ENCODE data around the gene CLASP1. TPM values are rescaled to one million over a fixed set of nuclear protein-coding genes. Genes with fewer than 3 reads are reported as not detected.

The CLASP1 gene
- total RNA-seq, 2 donors from 2014 or later: 87.0 to 88.3 TPM

DNA sequence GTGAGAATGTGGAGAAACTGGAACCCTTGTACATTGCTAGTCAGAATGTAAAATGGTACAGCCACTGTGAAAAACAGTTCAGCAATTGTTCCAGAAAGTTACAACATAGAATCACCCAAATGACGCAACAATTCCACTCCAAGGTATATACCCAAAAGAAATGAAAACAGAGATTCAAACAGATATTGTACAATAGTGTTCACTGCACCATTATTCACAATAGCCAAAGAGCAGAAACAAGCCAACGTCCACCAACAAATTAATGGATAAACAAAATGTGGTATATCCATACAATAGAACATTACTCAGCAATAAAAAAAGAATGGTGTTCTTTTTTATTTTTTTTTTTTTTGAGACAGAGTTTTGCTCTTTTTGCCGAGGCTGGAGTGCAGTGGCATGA lies 10.9 kb downstream of the CLASP1 start:
- DNase-seq: no peak
- peaks cover 42% of the 10 kb centered on the region for H3K36me3 Mint-ChIP-seq (ENCODE audit: low read depth)
- peaks cover 25% of the 10 kb centered on the region for H3K9me3 ChIP-seq (ENCODE audit: control insufficient read depth, low read length)
- H3K4me3 ChIP-seq (ENCODE audit: low read length): no peak overlapping the region
- no peak overlapping the region for H3K4me3 Mint-ChIP-seq
- WGBS, 2 experiments (ENCODE audit: insufficient coverage in 1 of 2, insufficient read length in 1 of 2): 97% methylated on average over 3 of the region's 3 CpGs; no CpG with 5 or more reads in 1 of the 2 experiments
- H3K36me3 ChIP-seq (ENCODE audit: control insufficient read depth, insufficient read depth, low read length): peaks cover 15% of the 10 kb centered on the region
- H3K9me3 Mint-ChIP-seq: peaks cover 33% of the 10 kb centered on the region
- no peaks in the 10 kb centered on the region for H3K4me1 Mint-ChIP-seq
- no peak overlapping the region for H3K27ac Mint-ChIP-seq
- H3K9ac ChIP-seq (ENCODE audit: extremely low read depth, low read length, poor library complexity, severe bottlenecking): no peak overlapping the region
- H3K27me3 Mint-ChIP-seq (ENCODE audit: insufficient read depth): no peaks in the 10 kb centered on the region
- H3K27me3 ChIP-seq (ENCODE audit: control insufficient read depth, insufficient read depth, low read length, poor library complexity, severe bottlenecking): no peaks in the 10 kb centered on the region
- H3K27ac ChIP-seq (ENCODE audit: low read depth, low read length): no peak overlapping the region
- H3K4me1 ChIP-seq (ENCODE audit: control insufficient read depth, insufficient read depth, low read length): no peaks in the 10 kb centered on the region
- TF ChIP-seq, protein P1, sequence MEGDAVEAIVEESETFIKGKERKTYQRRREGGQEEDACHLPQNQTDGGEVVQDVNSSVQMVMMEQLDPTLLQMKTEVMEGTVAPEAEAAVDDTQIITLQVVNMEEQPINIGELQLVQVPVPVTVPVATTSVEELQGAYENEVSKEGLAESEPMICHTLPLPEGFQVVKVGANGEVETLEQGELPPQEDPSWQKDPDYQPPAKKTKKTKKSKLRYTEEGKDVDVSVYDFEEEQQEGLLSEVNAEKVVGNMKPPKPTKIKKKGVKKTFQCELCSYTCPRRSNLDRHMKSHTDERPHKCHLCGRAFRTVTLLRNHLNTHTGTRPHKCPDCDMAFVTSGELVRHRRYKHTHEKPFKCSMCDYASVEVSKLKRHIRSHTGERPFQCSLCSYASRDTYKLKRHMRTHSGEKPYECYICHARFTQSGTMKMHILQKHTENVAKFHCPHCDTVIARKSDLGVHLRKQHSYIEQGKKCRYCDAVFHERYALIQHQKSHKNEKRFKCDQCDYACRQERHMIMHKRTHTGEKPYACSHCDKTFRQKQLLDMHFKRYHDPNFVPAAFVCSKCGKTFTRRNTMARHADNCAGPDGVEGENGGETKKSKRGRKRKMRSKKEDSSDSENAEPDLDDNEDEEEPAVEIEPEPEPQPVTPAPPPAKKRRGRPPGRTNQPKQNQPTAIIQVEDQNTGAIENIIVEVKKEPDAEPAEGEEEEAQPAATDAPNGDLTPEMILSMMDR (conservative IDR thresholded peaks at IDR 0.05): no peak

DNA sequence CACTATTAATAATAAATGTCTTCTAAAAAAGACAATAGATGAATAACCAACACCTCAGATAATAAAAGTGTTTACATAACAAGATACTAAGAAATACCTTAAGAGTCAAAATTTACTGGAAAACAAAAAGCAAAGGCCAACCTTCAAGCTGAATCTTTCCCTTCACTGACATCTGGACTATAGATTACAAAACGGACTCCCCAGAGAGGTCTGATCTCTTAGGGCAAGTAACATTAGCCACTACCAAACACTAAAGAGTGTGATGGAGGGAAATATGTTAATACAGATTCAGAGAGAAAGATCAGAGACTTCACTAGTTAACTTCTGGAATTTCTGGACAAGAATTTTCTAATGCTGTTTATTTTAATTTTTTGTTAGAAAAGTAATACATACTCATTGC lies 13.9 kb downstream of the CLASP1 start:
- 83% methylated on average over 1 of the region's 1 CpG; no CpG with 5 or more reads in 1 of the 2 experiments for WGBS, 2 experiments (ENCODE audit: insufficient coverage in 1 of 2, insufficient read length in 1 of 2)
- H3K36me3 ChIP-seq (ENCODE audit: control insufficient read depth, insufficient read depth, low read length): peaks cover 15% of the 10 kb centered on the region
- H3K9me3 ChIP-seq (ENCODE audit: control insufficient read depth, low read length): peaks cover 25% of the 10 kb centered on the region
- DNase-seq: no peak
- TF ChIP-seq, protein P1 (conservative IDR thresholded peaks at IDR 0.05): no peak
- H3K4me1 ChIP-seq (ENCODE audit: control insufficient read depth, insufficient read depth, low read length): no peaks in the 10 kb centered on the region
- no peaks in the 10 kb centered on the region for H3K4me1 Mint-ChIP-seq
- H3K4me3 ChIP-seq (ENCODE audit: low read length): no peak overlapping the region
- no peak overlapping the region for H3K9ac ChIP-seq (ENCODE audit: extremely low read depth, low read length, poor library complexity, severe bottlenecking)
- H3K27me3 Mint-ChIP-seq (ENCODE audit: insufficient read depth): no peaks in the 10 kb centered on the region
- H3K27ac ChIP-seq (ENCODE audit: low read depth, low read length): no peak overlapping the region
- H3K4me3 Mint-ChIP-seq: no peak overlapping the region
- H3K27me3 ChIP-seq (ENCODE audit: control insufficient read depth, insufficient read depth, low read length, poor library complexity, severe bottlenecking): no peaks in the 10 kb centered on the region
- peaks cover 35% of the 10 kb centered on the region for H3K36me3 Mint-ChIP-seq (ENCODE audit: low read depth)
- no peak overlapping the region for H3K27ac Mint-ChIP-seq
- peaks cover 32% of the 10 kb centered on the region for H3K9me3 Mint-ChIP-seq

DNA sequence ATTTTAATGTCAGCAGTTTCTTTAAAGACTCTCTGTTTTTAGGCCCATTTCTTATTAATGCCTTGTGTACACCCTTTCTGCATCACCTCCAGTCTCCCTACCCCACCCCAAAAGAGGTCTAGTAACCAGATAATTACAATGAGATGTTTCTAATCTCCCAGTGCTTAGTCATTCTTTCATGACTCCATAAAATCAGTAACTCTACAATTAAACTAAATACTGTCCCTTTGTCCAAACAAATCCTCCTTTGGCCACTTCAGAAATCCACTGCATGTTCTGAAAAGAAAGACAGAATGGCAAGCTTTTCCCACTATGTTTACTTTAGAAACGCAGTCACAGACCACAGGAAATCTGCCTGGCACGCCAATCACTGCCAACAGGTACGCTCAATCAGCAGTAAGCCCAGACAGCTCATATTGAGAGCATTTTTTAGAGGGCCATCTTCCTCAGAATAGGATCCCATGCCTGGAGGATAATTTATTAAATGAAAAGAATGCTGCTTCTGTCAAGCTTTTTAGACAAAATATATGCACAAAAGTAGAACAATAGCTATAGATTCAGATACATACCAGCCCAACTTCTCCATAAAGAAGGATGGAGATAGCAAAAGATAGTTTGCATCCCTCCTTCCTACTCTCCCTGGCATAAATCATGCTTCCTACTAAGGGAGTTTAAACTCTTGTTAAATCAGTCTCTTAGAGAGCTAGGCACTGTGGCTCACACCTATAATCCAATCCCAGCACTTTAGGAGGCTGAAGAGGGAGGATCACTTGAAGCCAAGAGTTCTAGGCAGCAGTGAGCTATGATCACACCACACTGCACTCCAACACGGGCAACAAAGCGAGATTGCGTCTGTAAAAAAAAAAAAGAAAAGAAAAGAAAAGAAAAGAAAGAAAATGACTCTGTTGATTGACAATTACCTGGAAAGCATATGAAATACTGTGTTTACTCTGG lies 14.6 kb downstream of the CLASP1 start:
- TF ChIP-seq, protein P1 (conservative IDR thresholded peaks at IDR 0.05): no peak
- Mint-ChIP-seq H3K9me3 (peaks cover 25% of the 10 kb centered on the region), H3K27ac (peak overlapping the region; percentile 7), H3K27me3 (ENCODE audit: insufficient read depth) (no peaks in the 10 kb centered on the region), H3K36me3 (ENCODE audit: low read depth) (peaks cover 28% of the 10 kb centered on the region), H3K4me3 (no peak overlapping the region), H3K4me1 (no peaks in the 10 kb centered on the region)
- H3K9ac ChIP-seq (ENCODE audit: extremely low read depth, low read length, poor library complexity, severe bottlenecking): no peak overlapping the region
- no peak overlapping the region for H3K4me3 ChIP-seq (ENCODE audit: low read length)
- no peak for DNase-seq
- no peak overlapping the region for H3K27ac ChIP-seq (ENCODE audit: low read depth, low read length)
- H3K4me1 ChIP-seq (ENCODE audit: control insufficient read depth, insufficient read depth, low read length): no peaks in the 10 kb centered on the region
- peaks cover 7% of the 10 kb centered on the region for H3K36me3 ChIP-seq (ENCODE audit: control insufficient read depth, insufficient read depth, low read length)
- no peaks in the 10 kb centered on the region for H3K27me3 ChIP-seq (ENCODE audit: control insufficient read depth, insufficient read depth, low read length, poor library complexity, severe bottlenecking)
- WGBS, 2 experiments (ENCODE audit: insufficient coverage in 1 of 2, insufficient read length in 1 of 2): 94 to 100% methylated on average over 3 to 6 of the region's 6 CpGs
- H3K9me3 ChIP-seq (ENCODE audit: control insufficient read depth, low read length): peaks cover 21% of the 10 kb centered on the region
